Fibroblast of lung (primary cell): ENCODE results near the gene RASSF10.

ENCODE experiments used
- EZH2 ChIP-seq: IDR thresholded peaks from 2 replicates; pipeline ENCODE4 v1.5.1; 2012; ENCODE audit warnings: low read length, control low read depth, mild to moderate bottlenecking; ENCODE audit errors: missing control alignments
- TF ChIP-seq, protein P1 (sequence below), 2 donors: IDR thresholded peaks in 1 of 2; conservative IDR thresholded peaks in 1 of 2; 1 replicate in 1 of 2; 2 replicates in 1 of 2; pipeline ENCODE4 v1.5.1; 2011 to 2012; ENCODE audit warnings: low read length in 2 of 2, control low read depth in 1 of 2, inconsistent platforms in 1 of 2, low read depth in 1 of 2, mild to moderate bottlenecking in 1 of 2

DNA sequence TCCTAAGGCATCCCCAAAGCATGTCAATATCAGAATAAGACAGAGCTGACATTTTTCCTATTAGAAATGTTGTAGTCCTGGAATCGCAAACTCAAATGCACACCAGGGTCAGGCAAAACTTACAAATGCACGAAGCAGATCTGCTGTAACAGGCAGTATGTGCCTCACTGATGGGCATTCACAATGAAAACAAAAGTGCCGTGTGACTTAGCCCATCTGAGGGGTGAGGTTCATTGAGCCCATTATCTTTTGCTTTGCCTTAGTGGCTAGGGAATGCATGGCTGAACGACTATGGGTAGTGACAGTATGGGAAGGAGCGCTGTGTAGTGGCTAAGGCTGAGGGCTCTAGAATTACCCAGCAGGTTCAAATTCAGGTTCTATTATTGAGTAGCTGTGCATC is 43.1 kb upstream of the RASSF10 start:
- TF ChIP-seq, protein P1, sequence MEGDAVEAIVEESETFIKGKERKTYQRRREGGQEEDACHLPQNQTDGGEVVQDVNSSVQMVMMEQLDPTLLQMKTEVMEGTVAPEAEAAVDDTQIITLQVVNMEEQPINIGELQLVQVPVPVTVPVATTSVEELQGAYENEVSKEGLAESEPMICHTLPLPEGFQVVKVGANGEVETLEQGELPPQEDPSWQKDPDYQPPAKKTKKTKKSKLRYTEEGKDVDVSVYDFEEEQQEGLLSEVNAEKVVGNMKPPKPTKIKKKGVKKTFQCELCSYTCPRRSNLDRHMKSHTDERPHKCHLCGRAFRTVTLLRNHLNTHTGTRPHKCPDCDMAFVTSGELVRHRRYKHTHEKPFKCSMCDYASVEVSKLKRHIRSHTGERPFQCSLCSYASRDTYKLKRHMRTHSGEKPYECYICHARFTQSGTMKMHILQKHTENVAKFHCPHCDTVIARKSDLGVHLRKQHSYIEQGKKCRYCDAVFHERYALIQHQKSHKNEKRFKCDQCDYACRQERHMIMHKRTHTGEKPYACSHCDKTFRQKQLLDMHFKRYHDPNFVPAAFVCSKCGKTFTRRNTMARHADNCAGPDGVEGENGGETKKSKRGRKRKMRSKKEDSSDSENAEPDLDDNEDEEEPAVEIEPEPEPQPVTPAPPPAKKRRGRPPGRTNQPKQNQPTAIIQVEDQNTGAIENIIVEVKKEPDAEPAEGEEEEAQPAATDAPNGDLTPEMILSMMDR (conservative IDR thresholded peaks at IDR 0.05 in 1 of 2, IDR thresholded peaks at IDR 0.05 in 1 of 2; ENCODE audit: low read depth in 1 of 2, low read length in 2 of 2), result no peak
- TF ChIP-seq EZH2, result no peak
